Endothelial cell (in vitro differentiated cells): ENCODE measurements around the gene ASNS. TPM values are rescaled to one million over a fixed set of nuclear protein-coding genes. Genes with fewer than 3 reads are reported as not detected.
"Not testable (repeated sequence)": the region's sequence is repeated elsewhere in the genome, so short reads cannot be mapped to it uniquely, and the experiment has no call there.

Source experiments
- DNase-seq: peaks from one replicate; pipeline ENCODE4 v3.0.0; 2021; ENCODE audit warnings: low spot score
- H3K27ac Mint-ChIP-seq: one replicate; pipeline ENCODE4 v1.8.0; 2021; ENCODE audit warnings: mixed read lengths, inconsistent platforms; ENCODE audit not compliant: unreplicated experiment
- H3K27me3 Mint-ChIP-seq: one replicate; pipeline ENCODE4 v1.8.0; 2021; ENCODE audit warnings: mild to moderate bottlenecking, moderate library complexity, mixed read lengths, inconsistent platforms; ENCODE audit not compliant: unreplicated experiment
- H3K36me3 Mint-ChIP-seq: one replicate; pipeline ENCODE4 v1.8.0; 2021; ENCODE audit warnings: mild to moderate bottlenecking, low read depth, mixed read lengths, inconsistent platforms; ENCODE audit not compliant: unreplicated experiment
- H3K4me1 Mint-ChIP-seq: one replicate; pipeline ENCODE4 v1.8.0; 2021; ENCODE audit warnings: mild to moderate bottlenecking, mixed read lengths, inconsistent platforms; ENCODE audit not compliant: unreplicated experiment
- H3K4me3 Mint-ChIP-seq: one replicate; pipeline ENCODE4 v1.8.0; 2021; ENCODE audit warnings: mild to moderate bottlenecking, mixed read lengths, inconsistent platforms; ENCODE audit not compliant: unreplicated experiment
- H3K9me3 Mint-ChIP-seq: one replicate; pipeline ENCODE4 v1.8.0; 2021; ENCODE audit warnings: mixed read lengths, inconsistent platforms; ENCODE audit not compliant: unreplicated experiment
- CTCF ChIP-seq: fragments of 200-600 bp; sonication (generic); IDR thresholded peaks from one replicate; pipeline ENCODE4 v1.5.0; 2021; ENCODE audit warnings: antibody characterized with exemption; ENCODE audit not compliant: unreplicated experiment
- total RNA-seq: library from RNA; stranded (reverse); fragmentation: NEBNext Ultra II Directional; extraction: Animal tissue kit (Norgen Biotek cat#: 25700); gene quantifications from one replicate; pipeline ENCODE4 v1.2.1, GENCODE V29; 2021; ENCODE audit not compliant: unreplicated experiment

ASNS gene
- total RNA-seq, 1 donor from 2014 or later, result 7.1 TPM

GRCh38 chr7:97859606-97860204 lies 12.5 kb downstream of the ASNS start:
- no peak for DNase-seq
- Mint-ChIP-seq H3K4me3 (no peak overlapping the region), H3K4me1 (no peaks in the 10 kb centered on the region), H3K9me3 (no peaks in the 10 kb centered on the region), H3K27me3 (peaks cover 1% of the 10 kb centered on the region), H3K36me3 (no peaks in the 10 kb centered on the region), H3K27ac (no peak overlapping the region)
- TF ChIP-seq CTCF, result no peak

- TF ChIP-seq CTCF, result no peak
- DNase-seq, result no peak
- Mint-ChIP-seq H3K4me3 (no peak overlapping the region), H3K27ac (no peak overlapping the region), H3K36me3 (no peaks in the 10 kb centered on the region), H3K27me3 (peaks cover 1% of the 10 kb centered on the region), H3K4me1 (no peaks in the 10 kb centered on the region), H3K9me3 (no peaks in the 10 kb centered on the region)
These were observed 14.0 kb downstream of the ASNS start for GRCh38 chr7:97858221-97858620.

GRCh38 chr7:97857544-97857943 lies 14.7 kb downstream of the ASNS start:
- Mint-ChIP-seq H3K4me3 (no peak overlapping the region), H3K9me3 (no peaks in the 10 kb centered on the region), H3K27ac (no peak overlapping the region), H3K36me3 (no peaks in the 10 kb centered on the region), H3K4me1 (no peaks in the 10 kb centered on the region), H3K27me3 (peaks cover 1% of the 10 kb centered on the region)
- TF ChIP-seq CTCF, result no peak
- no peak for DNase-seq

DNA sequence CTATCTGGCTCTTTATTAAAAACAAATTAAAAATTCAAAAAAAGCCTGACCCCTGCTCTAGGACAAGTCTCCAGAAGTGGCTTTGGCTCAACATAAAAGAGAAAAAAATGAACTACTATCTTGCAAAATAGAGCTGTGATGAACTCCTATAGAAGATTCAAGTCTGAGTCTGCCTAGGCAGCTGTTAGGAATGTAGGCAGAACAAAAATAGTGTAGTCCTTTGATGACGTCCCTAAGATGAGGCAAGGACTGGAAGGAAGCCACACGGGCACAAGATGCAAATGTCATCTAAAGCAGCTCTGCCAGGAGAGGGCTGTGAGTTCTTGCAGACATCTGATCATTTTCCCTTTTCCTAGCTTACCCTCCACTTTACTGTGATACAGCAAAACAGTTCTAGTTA lies 20.5 kb downstream of the ASNS start:
- no peak overlapping the region for H3K27ac Mint-ChIP-seq
- H3K4me3 Mint-ChIP-seq, result no peak overlapping the region
- TF ChIP-seq CTCF, result no peak
- no peaks in the 10 kb centered on the region for H3K36me3 Mint-ChIP-seq
- peaks cover 3% of the 10 kb centered on the region for H3K27me3 Mint-ChIP-seq
- DNase-seq, result no peak
- no peaks in the 10 kb centered on the region for H3K9me3 Mint-ChIP-seq
- no peaks in the 10 kb centered on the region for H3K4me1 Mint-ChIP-seq

- H3K4me1 Mint-ChIP-seq, H3K4me3 Mint-ChIP-seq, H3K27me3 Mint-ChIP-seq, H3K36me3 Mint-ChIP-seq, DNase-seq, H3K9me3 Mint-ChIP-seq, H3K27ac Mint-ChIP-seq: not testable (repeated sequence)
These were observed 21.8 kb downstream of the ASNS start for GRCh38 chr7:97850262-97851031.
